Testis (tissue), 2 donors: ENCODE data around the gene VMP1.

Experiments used
- CTCF ChIP-seq, 3 experiments: fragments of 450-650 bp in 2 of 3; fragments of 200-600 bp in 1 of 3; sonication (generic) in 1 of 3; IDR thresholded peaks; one replicate each; pipeline ENCODE4 v1.5.1; 2016 to 2019; ENCODE audit warnings: antibody characterized with exemption in 3 of 3, mild to moderate bottlenecking in 2 of 3, moderate library complexity in 1 of 3
- POLR2A ChIP-seq: fragments of 450-650 bp; IDR thresholded peaks from one replicate; pipeline ENCODE4 v1.6.1; 2017; ENCODE audit warnings: antibody characterized with exemption, mild to moderate bottlenecking, moderate library complexity

- no peak for TF ChIP-seq CTCF (IDR thresholded peaks at IDR 0.05)
- TF ChIP-seq POLR2A, result no peak
Observed at GRCh38 chr17:59807892-59808509, 100.5 kb downstream of the VMP1 start.
